Left lung (tissue), 10 donors: ENCODE data around the gene APOM. TPM values are rescaled to one million over a fixed set of nuclear protein-coding genes. Genes with fewer than 3 reads are reported as not detected.

Experiments
- ATAC-seq: fragments of 200-7000 bp; cut with Tn5 transposase; one replicate; pipeline ENCODE4 v1.9.1; 2020; ENCODE audit warnings: moderate library complexity
- DNase-seq, 4 donors: peaks; one replicate each; pipeline ENCODE4 v3.0.0-alpha.2; 2013 to 2020
- H3K27ac ChIP-seq, 2 donors: fragments of 200-600 bp; sonication (generic) in 1 of 2; one replicate each; pipeline versions ENCODE4 v1.5.0 to v1.8.0; 2020 to 2021
- H3K27me3 ChIP-seq, 2 donors: fragments of 200-600 bp; sonication (generic) in 1 of 2; one replicate each; pipeline versions ENCODE4 v1.5.0 to v1.8.0; 2020 to 2021
- H3K36me3 ChIP-seq, 2 donors: fragments of 200-600 bp; sonication (generic) in 1 of 2; one replicate each; pipeline versions ENCODE4 v1.5.0 to v1.8.0; 2020 to 2021
- H3K4me1 ChIP-seq, 2 donors: fragments of 200-600 bp; one replicate each; pipeline ENCODE4 v1.8.0; 2021
- H3K4me3 ChIP-seq, 2 donors: fragments of 200-600 bp; sonication (generic) in 1 of 2; one replicate each; pipeline versions ENCODE4 v1.5.0 to v1.8.0; 2020 to 2021; ENCODE audit warnings: mild to moderate bottlenecking in 1 of 2
- H3K9me3 ChIP-seq, 2 donors: fragments of 200-600 bp; sonication (generic) in 1 of 2; one replicate each; pipeline versions ENCODE4 v1.5.0 to v1.8.0; 2020 to 2021
- intact Hi-C, 2 donors: fragments of 100-400 bp; cut with DNase I; formaldehyde crosslinking; loops; one replicate each; pipeline versions ENCODE4 v1.11.2 to v1.14.2; 2022
- polyA plus RNA-seq, 6 donors: library from polyadenylated mRNA; unstranded; fragments of 120-200 nt; gene quantifications; one replicate each; pipeline ENCODE4 v1.2.1, GENCODE V29; 2013; ENCODE audit not compliant: insufficient read length in 6 of 6
- total RNA-seq, 2 donors: library from RNA; stranded (reverse); fragmentation: NEBNext Ultra II Directional; extraction: Animal tissue kit (Norgen Biotek cat#: 25700); gene quantifications; one replicate each; pipeline ENCODE4 v1.2.1, GENCODE V29; 2021
- TF ChIP-seq, protein P1 (sequence below), 2 donors: fragments of 200-600 bp; sonication (generic) in 1 of 2; IDR thresholded peaks; one replicate each; pipeline versions ENCODE4 v1.5.0 to v1.8.0; 2021; ENCODE audit warnings: antibody characterized with exemption in 2 of 2
- donor health status: DM: no; HTN: yes; CAD: no.
- donor health status: DM: no; HTN: no; CAD: no.

Gene APOM
- total and polyA plus RNA-seq, 8 donors, result 1.0 to 8.0 (median 5.5) TPM

DNA sequence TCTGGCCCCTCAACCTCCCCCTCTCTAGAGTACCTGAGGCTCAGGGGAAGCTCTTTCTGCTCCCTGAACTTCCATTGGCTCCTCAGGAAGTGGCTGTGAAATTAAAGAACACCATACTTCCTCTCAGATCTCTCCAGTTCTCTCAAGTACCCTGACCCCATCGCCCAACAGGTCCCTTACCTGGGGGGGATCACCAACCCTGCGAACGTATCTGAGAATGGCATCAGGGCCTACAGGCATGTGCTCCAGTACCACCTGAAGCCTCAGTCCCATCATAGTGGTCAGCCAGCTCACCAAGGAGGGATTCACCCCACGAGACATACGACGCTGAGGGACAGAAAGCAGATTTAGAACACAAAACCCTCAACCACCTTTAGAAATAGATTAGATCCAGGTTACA is 15.1 kb upstream of the APOM start:
- H3K27me3 ChIP-seq, result no peaks in the 10 kb centered on the region
- TF ChIP-seq, protein P1, sequence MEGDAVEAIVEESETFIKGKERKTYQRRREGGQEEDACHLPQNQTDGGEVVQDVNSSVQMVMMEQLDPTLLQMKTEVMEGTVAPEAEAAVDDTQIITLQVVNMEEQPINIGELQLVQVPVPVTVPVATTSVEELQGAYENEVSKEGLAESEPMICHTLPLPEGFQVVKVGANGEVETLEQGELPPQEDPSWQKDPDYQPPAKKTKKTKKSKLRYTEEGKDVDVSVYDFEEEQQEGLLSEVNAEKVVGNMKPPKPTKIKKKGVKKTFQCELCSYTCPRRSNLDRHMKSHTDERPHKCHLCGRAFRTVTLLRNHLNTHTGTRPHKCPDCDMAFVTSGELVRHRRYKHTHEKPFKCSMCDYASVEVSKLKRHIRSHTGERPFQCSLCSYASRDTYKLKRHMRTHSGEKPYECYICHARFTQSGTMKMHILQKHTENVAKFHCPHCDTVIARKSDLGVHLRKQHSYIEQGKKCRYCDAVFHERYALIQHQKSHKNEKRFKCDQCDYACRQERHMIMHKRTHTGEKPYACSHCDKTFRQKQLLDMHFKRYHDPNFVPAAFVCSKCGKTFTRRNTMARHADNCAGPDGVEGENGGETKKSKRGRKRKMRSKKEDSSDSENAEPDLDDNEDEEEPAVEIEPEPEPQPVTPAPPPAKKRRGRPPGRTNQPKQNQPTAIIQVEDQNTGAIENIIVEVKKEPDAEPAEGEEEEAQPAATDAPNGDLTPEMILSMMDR (IDR thresholded peaks at IDR 0.05), result no peak
- H3K4me3 ChIP-seq, result no peak overlapping the region
- DNase-seq, result no peak
- H3K4me1 ChIP-seq, result no peaks in the 10 kb centered on the region
- no peaks in the 10 kb centered on the region for H3K9me3 ChIP-seq
- no peak overlapping the region for H3K27ac ChIP-seq
- H3K36me3 ChIP-seq, result peaks cover 0 to 100% of the 10 kb centered on the region in 2 donors
- intact Hi-C loops, result no loop called here
- ATAC-seq, result no peak

DNA sequence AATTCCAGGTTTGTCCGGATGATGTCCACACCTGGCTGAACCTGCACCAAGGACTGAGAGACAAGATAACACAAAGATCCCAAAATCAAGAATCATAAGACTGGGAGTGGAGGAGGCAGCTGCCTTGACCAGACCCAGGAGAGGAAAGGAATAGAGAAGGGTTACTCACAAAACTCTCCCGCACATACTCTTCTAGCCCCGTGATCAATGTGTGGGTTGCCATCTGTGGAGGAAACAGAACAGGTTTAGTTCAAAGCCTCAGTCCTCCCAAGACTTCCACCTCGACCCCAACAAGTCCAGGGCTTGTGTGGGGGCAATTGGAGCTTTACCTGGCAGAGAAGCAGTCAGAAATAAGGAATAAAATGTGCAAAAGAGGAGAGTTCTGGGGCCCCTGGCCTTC is 14.3 kb upstream of the APOM start:
- Histone ChIP-seq H3K4me1 (no peaks in the 10 kb centered on the region), H3K27ac (no peak overlapping the region), H3K9me3 (no peaks in the 10 kb centered on the region), H3K4me3 (no peak overlapping the region), H3K36me3 (peaks cover 0 to 100% of the 10 kb centered on the region in 2 donors), H3K27me3 (no peaks in the 10 kb centered on the region)
- ATAC-seq, result no peak
- intact Hi-C loops, result no loop called here
- TF ChIP-seq, protein P1 (IDR thresholded peaks at IDR 0.05), result no peak
- DNase-seq, result no peak

DNA sequence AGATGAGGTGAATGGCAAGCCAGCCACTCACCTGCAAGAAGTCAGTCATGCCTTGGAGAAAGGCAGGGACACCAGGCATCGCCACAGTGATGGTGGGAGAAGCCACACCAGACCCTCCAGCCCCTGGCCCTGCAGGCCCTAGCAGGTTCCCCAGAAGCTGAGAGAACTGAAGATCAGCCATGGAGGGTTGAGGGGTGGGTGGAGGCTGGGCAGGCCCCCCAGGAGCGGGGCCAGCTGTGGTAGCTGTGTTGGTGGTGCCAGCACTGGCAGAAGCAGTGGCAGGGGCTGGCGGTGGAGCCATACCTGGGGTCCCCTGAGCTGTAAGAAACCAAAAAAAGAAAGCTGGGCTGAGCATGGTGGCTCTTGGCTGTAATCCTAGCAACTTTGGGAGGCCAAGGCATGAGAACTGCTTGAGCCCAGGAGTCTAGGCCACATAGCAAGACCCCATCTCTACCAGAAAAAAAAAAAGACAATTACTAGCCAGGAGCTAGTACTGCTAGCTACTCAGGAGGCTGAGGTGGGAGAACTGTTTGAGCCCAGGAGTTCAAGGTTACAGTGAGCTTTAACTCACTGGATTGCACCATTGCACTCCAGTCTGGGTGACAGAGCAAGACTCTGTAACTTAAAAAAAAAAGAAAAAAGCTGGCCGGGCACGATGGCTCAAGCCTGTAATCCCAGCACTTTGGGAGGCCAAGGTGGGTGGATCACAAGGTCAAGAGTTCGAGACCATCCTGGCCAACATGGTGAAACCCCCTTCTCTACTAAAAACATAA is 12.7 kb upstream of the APOM start:
- intact Hi-C loops, result no loop called here
- no peak for ATAC-seq
- Histone ChIP-seq H3K4me1 (no peaks in the 10 kb centered on the region), H3K36me3 (peaks cover 0 to 100% of the 10 kb centered on the region in 2 donors), H3K27me3 (no peaks in the 10 kb centered on the region), H3K4me3 (no peak overlapping the region), H3K9me3 (no peaks in the 10 kb centered on the region), H3K27ac (no peak overlapping the region)
- TF ChIP-seq, protein P1 (IDR thresholded peaks at IDR 0.05), result no peak
- DNase-seq, result no peak

DNA sequence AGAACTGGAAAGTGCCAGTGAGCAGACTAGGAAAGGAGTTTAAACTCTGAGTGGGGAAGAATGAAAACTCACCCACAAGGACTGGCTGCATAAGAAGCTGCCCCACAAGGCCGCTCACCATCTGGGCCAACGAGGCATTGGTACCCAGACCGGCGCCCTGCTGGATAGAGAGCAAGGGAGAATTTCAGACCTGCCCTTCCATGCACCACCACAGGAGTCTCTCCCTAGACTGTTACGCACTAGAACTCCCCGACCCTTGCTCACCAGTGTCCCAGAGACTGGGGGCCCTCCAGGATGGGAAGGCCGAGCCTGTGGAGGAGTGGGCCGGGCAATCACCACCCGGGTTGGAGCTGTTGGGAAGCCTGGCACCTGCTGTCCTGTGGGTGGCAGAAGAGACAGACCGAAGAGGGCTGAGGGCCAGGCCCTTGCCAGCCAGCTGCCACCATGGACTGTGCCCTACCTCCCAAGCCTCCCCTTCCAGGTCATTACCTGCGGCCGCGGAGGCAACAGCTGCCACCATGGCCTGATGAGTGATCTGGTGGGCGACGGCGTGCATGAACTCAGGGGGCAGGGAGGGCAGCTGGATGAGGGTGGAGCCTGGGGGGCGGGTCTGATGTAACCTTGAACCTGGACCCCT is 11.8 kb upstream of the APOM start:
- no peak for DNase-seq

DNA sequence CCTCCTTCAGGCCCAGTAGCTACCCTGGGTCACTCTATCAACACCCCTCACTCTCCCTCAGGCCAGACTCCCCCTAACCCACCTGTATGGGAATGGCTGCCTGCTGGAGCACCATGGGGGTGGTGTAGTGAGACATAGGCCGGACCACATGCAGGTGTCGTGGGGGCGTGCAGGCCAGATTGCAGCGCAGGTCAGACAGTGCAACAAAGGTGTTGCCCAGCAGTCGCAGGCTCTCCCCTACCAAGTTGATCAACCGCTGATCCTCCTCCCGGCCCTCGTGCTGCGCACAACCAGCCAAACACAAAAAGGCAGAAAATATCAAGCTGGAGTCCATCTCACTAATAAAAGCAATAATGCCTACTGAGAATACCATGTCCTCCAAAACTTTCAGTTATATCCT is 10.4 kb upstream of the APOM start:
- H3K27ac ChIP-seq, result no peak overlapping the region
- DNase-seq, result no peak
- H3K4me1 ChIP-seq, result peaks cover 0 to 5% of the 10 kb centered on the region in 2 donors
- H3K36me3 ChIP-seq, result peaks cover 0 to 98% of the 10 kb centered on the region in 2 donors
- TF ChIP-seq, protein P1 (IDR thresholded peaks at IDR 0.05), result no peak
- intact Hi-C loops, result no loop called here
- H3K4me3 ChIP-seq, result no peak overlapping the region
- H3K27me3 ChIP-seq, result no peaks in the 10 kb centered on the region
- ATAC-seq, result no peak
- H3K9me3 ChIP-seq, result no peaks in the 10 kb centered on the region

More for the DNA sequence above, 11.8 kb upstream of the APOM start:
- Histone ChIP-seq H3K36me3 (peaks cover 0 to 100% of the 10 kb centered on the region in 2 donors), H3K27me3 (no peaks in the 10 kb centered on the region), H3K4me1 (no peaks in the 10 kb centered on the region), H3K27ac (no peak overlapping the region), H3K4me3 (no peak overlapping the region), H3K9me3 (no peaks in the 10 kb centered on the region)
- TF ChIP-seq, protein P1 (IDR thresholded peaks at IDR 0.05), result no peak
- intact Hi-C loops, result no loop called here
- ATAC-seq, result no peak
